ENCODE measurements around the gene RAPH1.

Gene RAPH1

GRCh38 chr2:203400805-203401585 lies 134.1 kb downstream of the RAPH1 start:
- Histone ChIP-seq H3K27ac (ENCODE audit: extremely low read depth, low read depth, low read length) (no peak overlapping the region), H3K4me3 (ENCODE audit: low read depth, low read length) (no peak overlapping the region), H3K9me3 (ENCODE audit: control insufficient read depth, insufficient read depth, low read depth, low read length) (no peaks in the 10 kb centered on the region), H3K4me1 (ENCODE audit: control insufficient read depth, insufficient read depth, low read length) (no peaks in the 10 kb centered on the region), H3K36me3 (ENCODE audit: control insufficient read depth in 2 of 2, insufficient read depth in 1 of 2, low read length in 2 of 2) (peaks cover 17 to 43% of the 10 kb centered on the region in 2 experiments)
- TF ChIP-seq PRDM1 (tag by site-specific recombination; IDR thresholded peaks at IDR 0.05) (peak; percentile 97), ZNF473 (tag by site-specific recombination; IDR thresholded peaks at IDR 0.05) (no peak)
- ChIA-PET POLR2A (no interaction called here), CTCF (no interaction called here)

GRCh38 chr2:203399031-203399430 lies 136.1 kb downstream of the RAPH1 start:
- CTCF ChIA-PET: interaction anchor here (0.6 to 0.7 kb wide), 2 partner anchors 157 to 415 kb away, joined by 3 read pairs; no protein-coding TSS in a partner anchor
- POLR2A ChIA-PET: no interaction called here
- H3K4me3 ChIP-seq (ENCODE audit: low read depth, low read length): no peak overlapping the region
- TF ChIP-seq ZNF394 (tag by site-specific recombination; IDR thresholded peaks at IDR 0.05; ENCODE audit: borderline replicate concordance) (no peak), ZEB2 (tag by site-specific recombination; IDR thresholded peaks at IDR 0.05) (no peak), ZNF777 (tag by site-specific recombination; IDR thresholded peaks at IDR 0.05; ENCODE audit: borderline replicate concordance) (no peak), ZNF449 (tag by site-specific recombination; IDR thresholded peaks at IDR 0.05) (no peak), ZNF362 (tag by site-specific recombination; IDR thresholded peaks at IDR 0.05) (no peak), SCRT1 (tag by site-specific recombination; IDR thresholded peaks at IDR 0.05; ENCODE audit: borderline replicate concordance) (no peak), ZNF600 (tag by site-specific recombination; IDR thresholded peaks at IDR 0.05) (no peak), ZNF302 (tag by site-specific recombination; IDR thresholded peaks at IDR 0.05; ENCODE audit: low read depth) (no peak), ZNF366 (tag by site-specific recombination; conservative IDR thresholded peaks at IDR 0.05) (no peak), ZNF677 (tag by site-specific recombination; IDR thresholded peaks at IDR 0.05) (no peak), ZNF292 (tag by site-specific recombination; IDR thresholded peaks at IDR 0.05; ENCODE audit: borderline replicate concordance, low read depth) (no peak), MZF1 (tag by site-specific recombination; IDR thresholded peaks at IDR 0.05; ENCODE audit: borderline replicate concordance) (no peak), SP3 (tag by site-specific recombination; IDR thresholded peaks at IDR 0.05) (no peak), ZNF398 (tag by site-specific recombination; IDR thresholded peaks at IDR 0.05) (no peak), AEBP2 (tag by site-specific recombination; IDR thresholded peaks at IDR 0.05; ENCODE audit: borderline replicate concordance) (no peak), TSHZ1 (tag by site-specific recombination; IDR thresholded peaks at IDR 0.05; ENCODE audit: borderline replicate concordance) (no peak), FEZF1 (tag by site-specific recombination; IDR thresholded peaks at IDR 0.05) (no peak), ZNF335 (tag by site-specific recombination; conservative IDR thresholded peaks at IDR 0.05) (no peak), ZNF558 (tag by site-specific recombination; IDR thresholded peaks at IDR 0.05) (no peak), HOXD13 (CRISPR knock-in tag; IDR thresholded peaks at IDR 0.05; ENCODE audit: borderline replicate concordance) (no peak)
- H3K36me3 ChIP-seq (ENCODE audit: control insufficient read depth in 2 of 2, insufficient read depth in 1 of 2, low read length in 2 of 2): peaks cover 25 to 49% of the 10 kb centered on the region in 2 experiments
- H3K27ac ChIP-seq (ENCODE audit: extremely low read depth, low read depth, low read length): no peak overlapping the region
- no peaks in the 10 kb centered on the region for H3K9me3 ChIP-seq (ENCODE audit: control insufficient read depth, insufficient read depth, low read depth, low read length)
- no peaks in the 10 kb centered on the region for H3K4me1 ChIP-seq (ENCODE audit: control insufficient read depth, insufficient read depth, low read length)

Measured in HEK293 (cell line).